Measurements from ENCODE around the gene PSD. TPM values are rescaled to one million over a fixed set of nuclear protein-coding genes. Genes with fewer than 3 reads are reported as not detected.

Gene PSD
- total and polyA plus RNA-seq, 9 of the 15 experiments (the other 6 are each of a cell fraction or from before 2014, with no cell fraction given): 0.11 to 1.7 (median 0.54) TPM; not detected in 2

DNA sequence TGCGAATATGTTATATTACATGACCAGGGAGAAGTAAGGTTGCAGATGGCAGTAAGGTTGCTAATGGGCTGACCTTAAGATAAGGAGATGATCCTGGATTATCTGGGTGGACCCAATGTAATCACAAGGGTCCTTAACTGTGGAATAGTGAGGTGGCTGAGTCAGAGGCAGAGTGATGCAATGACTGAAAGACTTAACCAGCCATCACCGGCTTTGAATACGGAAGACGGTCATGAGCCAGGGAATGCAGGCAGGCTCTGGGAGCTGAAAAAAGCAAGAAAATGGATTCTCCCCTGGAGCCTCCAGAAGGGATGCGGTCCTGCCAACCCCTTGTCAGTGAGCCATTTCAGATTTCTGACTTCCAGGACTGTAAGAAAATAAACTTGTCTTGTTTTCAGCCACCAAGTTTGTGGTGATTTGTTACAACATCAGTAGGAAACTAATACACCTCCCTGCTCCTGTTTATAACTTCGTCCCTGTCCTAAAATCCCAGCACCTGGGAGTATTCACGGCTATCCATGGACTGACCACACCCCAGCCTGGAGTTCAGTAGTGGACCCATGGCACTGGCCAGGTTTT, 37.4 kb upstream of the PSD start (continued):
- 0 out of 4 replicates have a peak, but pooled peaks of 1 of the 2 experiments have one; percentile 15 for TF ChIP-seq NRF1 (conservative IDR thresholded peaks at IDR 0.05 in 1 of 2, IDR thresholded peaks at IDR 0.05 in 1 of 2)
- TF ChIP-seq SMARCA5 (IDR thresholded peaks at IDR 0.05): no peak
- TF ChIP-seq POLR2H (tag; IDR thresholded peaks at IDR 0.05; ENCODE audit: low read depth): 0 out of 2 replicates have a peak, but pooled peaks have one; percentile 50
- no peak for TF ChIP-seq ZNF121 (CRISPR knock-in tag; conservative IDR thresholded peaks at IDR 0.05)
- no peak; the same call in 1 of the 2 replicates for TF ChIP-seq FOXM1 (IDR thresholded peaks at IDR 0.05; ENCODE audit: low read depth)
- TF ChIP-seq FOXM1 (CRISPR knock-in tag; IDR thresholded peaks at IDR 0.05; ENCODE audit: low read depth): no peak
- TF ChIP-seq JUND (IDR thresholded peaks at IDR 0.05; ENCODE audit: borderline replicate concordance, low read depth, low read length): peak; percentile 98
- peak; percentile 96; the same call in 2 of the 3 replicates for TF ChIP-seq JUND (tag; IDR thresholded peaks at IDR 0.05; ENCODE audit: borderline replicate concordance, low read depth, low read length)
- TF ChIP-seq RBM17 (IDR thresholded peaks at IDR 0.05; ENCODE audit: borderline replicate concordance, low read depth, low read length): no peak
- no peak for TF ChIP-seq HEY1 (CRISPR knock-in tag; IDR thresholded peaks at IDR 0.05; ENCODE audit: borderline replicate concordance)
- peak; percentile 40; the same call in 1 of the 2 replicates for TF ChIP-seq CBFA2T2 (conservative IDR thresholded peaks at IDR 0.05)
- TF ChIP-seq KDM1A (IDR thresholded peaks at IDR 0.05): no peak
- TF ChIP-seq ZNF583 (CRISPR knock-in tag; IDR thresholded peaks at IDR 0.05): peak; percentile 75
- no peak for TF ChIP-seq ZNF347 (CRISPR knock-in tag; IDR thresholded peaks at IDR 0.05; ENCODE audit: low read depth)
- TF ChIP-seq GTF2E2 (tag; IDR thresholded peaks at IDR 0.05): no peak
- no peak for TF ChIP-seq ZBTB8A (IDR thresholded peaks at IDR 0.05; ENCODE audit: partially characterized antibody)
- no peak for TF ChIP-seq STAT5B (CRISPR knock-in tag; IDR thresholded peaks at IDR 0.05)
- no peak for TF ChIP-seq ZBED1 (IDR thresholded peaks at IDR 0.05)
- no peak for TF ChIP-seq MTF1 (CRISPR knock-in tag; IDR thresholded peaks at IDR 0.05; ENCODE audit: borderline replicate concordance)
- TF ChIP-seq ZKSCAN3 (CRISPR knock-in tag; IDR thresholded peaks at IDR 0.05): no peak
- TF ChIP-seq, protein P1, sequence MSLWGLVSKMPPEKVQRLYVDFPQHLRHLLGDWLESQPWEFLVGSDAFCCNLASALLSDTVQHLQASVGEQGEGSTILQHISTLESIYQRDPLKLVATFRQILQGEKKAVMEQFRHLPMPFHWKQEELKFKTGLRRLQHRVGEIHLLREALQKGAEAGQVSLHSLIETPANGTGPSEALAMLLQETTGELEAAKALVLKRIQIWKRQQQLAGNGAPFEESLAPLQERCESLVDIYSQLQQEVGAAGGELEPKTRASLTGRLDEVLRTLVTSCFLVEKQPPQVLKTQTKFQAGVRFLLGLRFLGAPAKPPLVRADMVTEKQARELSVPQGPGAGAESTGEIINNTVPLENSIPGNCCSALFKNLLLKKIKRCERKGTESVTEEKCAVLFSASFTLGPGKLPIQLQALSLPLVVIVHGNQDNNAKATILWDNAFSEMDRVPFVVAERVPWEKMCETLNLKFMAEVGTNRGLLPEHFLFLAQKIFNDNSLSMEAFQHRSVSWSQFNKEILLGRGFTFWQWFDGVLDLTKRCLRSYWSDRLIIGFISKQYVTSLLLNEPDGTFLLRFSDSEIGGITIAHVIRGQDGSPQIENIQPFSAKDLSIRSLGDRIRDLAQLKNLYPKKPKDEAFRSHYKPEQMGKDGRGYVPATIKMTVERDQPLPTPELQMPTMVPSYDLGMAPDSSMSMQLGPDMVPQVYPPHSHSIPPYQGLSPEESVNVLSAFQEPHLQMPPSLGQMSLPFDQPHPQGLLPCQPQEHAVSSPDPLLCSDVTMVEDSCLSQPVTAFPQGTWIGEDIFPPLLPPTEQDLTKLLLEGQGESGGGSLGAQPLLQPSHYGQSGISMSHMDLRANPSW (CRISPR knock-in tag; IDR thresholded peaks at IDR 0.05): no peak
- no peak for TF ChIP-seq ZNF778 (CRISPR knock-in tag; IDR thresholded peaks at IDR 0.05)
- TF ChIP-seq HNRNPLL (IDR thresholded peaks at IDR 0.05; ENCODE audit: low read depth, low read length, poor library complexity, severe bottlenecking): no peak
- TF ChIP-seq, protein P2, sequence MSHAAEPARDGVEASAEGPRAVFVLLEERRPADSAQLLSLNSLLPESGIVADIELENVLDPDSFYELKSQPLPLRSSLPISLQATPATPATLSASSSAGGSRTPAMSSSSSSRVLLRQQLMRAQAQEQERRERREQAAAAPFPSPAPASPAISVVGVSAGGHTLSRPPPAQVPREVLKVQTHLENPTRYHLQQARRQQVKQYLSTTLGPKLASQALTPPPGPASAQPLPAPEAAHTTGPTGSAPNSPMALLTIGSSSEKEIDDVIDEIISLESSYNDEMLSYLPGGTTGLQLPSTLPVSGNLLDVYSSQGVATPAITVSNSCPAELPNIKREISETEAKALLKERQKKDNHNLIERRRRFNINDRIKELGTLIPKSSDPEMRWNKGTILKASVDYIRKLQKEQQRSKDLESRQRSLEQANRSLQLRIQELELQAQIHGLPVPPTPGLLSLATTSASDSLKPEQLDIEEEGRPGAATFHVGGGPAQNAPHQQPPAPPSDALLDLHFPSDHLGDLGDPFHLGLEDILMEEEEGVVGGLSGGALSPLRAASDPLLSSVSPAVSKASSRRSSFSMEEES (CRISPR knock-in tag; IDR thresholded peaks at IDR 0.05): no peak
- TF ChIP-seq ZKSCAN8 (CRISPR knock-in tag; IDR thresholded peaks at IDR 0.05): 0 out of 2 replicates have a peak, but pooled peaks have one; percentile 50
- TF ChIP-seq HNRNPL (IDR thresholded peaks at IDR 0.05; ENCODE audit: low read depth, low read length): no peak
- TF ChIP-seq, protein P3, sequence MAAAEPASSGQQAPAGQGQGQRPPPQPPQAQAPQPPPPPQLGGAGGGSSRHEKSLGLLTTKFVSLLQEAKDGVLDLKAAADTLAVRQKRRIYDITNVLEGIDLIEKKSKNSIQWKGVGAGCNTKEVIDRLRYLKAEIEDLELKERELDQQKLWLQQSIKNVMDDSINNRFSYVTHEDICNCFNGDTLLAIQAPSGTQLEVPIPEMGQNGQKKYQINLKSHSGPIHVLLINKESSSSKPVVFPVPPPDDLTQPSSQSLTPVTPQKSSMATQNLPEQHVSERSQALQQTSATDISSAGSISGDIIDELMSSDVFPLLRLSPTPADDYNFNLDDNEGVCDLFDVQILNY (CRISPR knock-in tag; IDR thresholded peaks at IDR 0.05): no peak
